ENCODE measurements around the gene FKBP3. TPM values are rescaled to one million over a fixed set of nuclear protein-coding genes. Genes with fewer than 3 reads are reported as not detected.

Gene FKBP3
- total and polyA plus RNA-seq, 2 of the 13 experiments (the other 11 are each of a cell fraction or from before 2014, with no cell fraction given): 57.0 to 87.6 TPM

DNA sequence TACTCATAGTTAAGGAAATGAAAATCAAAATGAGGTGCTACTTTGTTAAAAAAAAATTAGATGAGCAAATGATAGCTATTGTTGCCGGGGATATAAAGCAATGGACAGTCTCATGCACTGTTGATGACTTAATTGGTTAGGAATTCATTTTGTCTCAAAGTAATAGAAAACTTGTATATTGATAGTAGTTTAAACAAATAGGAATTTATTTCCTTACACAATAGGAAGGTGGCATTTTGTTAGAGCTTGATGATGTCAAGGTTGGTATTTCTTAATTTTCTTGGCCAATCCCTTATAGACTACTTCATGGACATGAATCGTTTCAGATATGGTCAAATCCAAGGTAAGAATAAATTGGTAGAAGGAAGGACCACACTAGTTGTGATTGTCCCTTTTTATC lies 42.6 kb downstream of the FKBP3 start:
- no peak for ATAC-seq
- ChIA-PET POLR2A (no interaction called here), CTCF (ENCODE audit: low intra/inter-chr PET ratio, low total read pairs) (no interaction called here)
- no peak overlapping the region for H2AFZ ChIP-seq (ENCODE audit: low read length)
- 100% methylated on average over 2 of the region's 2 CpGs for WGBS (ENCODE audit: low lambda C conversion rate)
- H3K4me3 ChIP-seq (replicated peaks in 1 of 3; ENCODE audit: insufficient read depth in 1 of 3, low read depth in 2 of 3, low read length in 3 of 3): no peak overlapping the region
- H3K9ac ChIP-seq (ENCODE audit: insufficient read depth, low read depth, low read length): no peak overlapping the region
- H4K20me1 ChIP-seq (ENCODE audit: insufficient read depth, low read length): peaks cover 40% of the 10 kb centered on the region
- no peak overlapping the region for H3K4me2 ChIP-seq (ENCODE audit: low read depth, low read length)
- BruUV-seq (replicated peaks): no TSS peak
- H3K9me3 ChIP-seq (ENCODE audit: low read length): no peaks in the 10 kb centered on the region
- intact Hi-C loops (cut with micrococcal nuclease; ENCODE audit: unreplicated experiment) (no loop called here), in situ Hi-C loops (cut with HindIII; ENCODE audit: extremely low pct_ligation_motif_present, low pct_unique_long_range_greater_than_20kb) (no loop called here)
- TF ChIP-seq, protein P1, sequence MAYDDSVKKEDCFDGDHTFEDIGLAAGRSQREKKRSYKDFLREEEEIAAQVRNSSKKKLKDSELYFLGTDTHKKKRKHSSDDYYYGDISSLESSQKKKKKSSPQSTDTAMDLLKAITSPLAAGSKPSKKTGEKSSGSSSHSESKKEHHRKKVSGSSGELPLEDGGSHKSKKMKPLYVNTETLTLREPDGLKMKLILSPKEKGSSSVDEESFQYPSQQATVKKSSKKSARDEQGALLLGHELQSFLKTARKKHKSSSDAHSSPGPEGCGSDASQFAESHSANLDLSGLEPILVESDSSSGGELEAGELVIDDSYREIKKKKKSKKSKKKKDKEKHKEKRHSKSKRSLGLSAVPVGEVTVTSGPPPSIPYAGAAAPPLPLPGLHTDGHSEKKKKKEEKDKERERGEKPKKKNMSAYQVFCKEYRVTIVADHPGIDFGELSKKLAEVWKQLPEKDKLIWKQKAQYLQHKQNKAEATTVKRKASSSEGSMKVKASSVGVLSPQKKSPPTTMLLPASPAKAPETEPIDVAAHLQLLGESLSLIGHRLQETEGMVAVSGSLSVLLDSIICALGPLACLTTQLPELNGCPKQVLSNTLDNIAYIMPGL (CRISPR knock-in tag; IDR thresholded peaks at IDR 0.05; ENCODE audit: borderline replicate concordance in 1 of 2, low read depth in 1 of 2): no peak
- TF ChIP-seq MYC (CRISPR knock-in tag; IDR thresholded peaks at IDR 0.05; ENCODE audit: borderline replicate concordance) (no peak), PHF21A (CRISPR knock-in tag; IDR thresholded peaks at IDR 0.05) (no peak), ASH2L (IDR thresholded peaks at IDR 0.05; ENCODE audit: insufficient read length, low read depth, low read length) (no peak), MZF1 (CRISPR knock-in tag; IDR thresholded peaks at IDR 0.05; ENCODE audit: borderline replicate concordance) (no peak), ZNF251 (CRISPR knock-in tag; IDR thresholded peaks at IDR 0.05) (no peak), SALL1 (CRISPR knock-in tag; IDR thresholded peaks at IDR 0.05) (no peak), SMAD9 (CRISPR knock-in tag; IDR thresholded peaks at IDR 0.05) (no peak)
- TF ChIP-seq, protein P2, sequence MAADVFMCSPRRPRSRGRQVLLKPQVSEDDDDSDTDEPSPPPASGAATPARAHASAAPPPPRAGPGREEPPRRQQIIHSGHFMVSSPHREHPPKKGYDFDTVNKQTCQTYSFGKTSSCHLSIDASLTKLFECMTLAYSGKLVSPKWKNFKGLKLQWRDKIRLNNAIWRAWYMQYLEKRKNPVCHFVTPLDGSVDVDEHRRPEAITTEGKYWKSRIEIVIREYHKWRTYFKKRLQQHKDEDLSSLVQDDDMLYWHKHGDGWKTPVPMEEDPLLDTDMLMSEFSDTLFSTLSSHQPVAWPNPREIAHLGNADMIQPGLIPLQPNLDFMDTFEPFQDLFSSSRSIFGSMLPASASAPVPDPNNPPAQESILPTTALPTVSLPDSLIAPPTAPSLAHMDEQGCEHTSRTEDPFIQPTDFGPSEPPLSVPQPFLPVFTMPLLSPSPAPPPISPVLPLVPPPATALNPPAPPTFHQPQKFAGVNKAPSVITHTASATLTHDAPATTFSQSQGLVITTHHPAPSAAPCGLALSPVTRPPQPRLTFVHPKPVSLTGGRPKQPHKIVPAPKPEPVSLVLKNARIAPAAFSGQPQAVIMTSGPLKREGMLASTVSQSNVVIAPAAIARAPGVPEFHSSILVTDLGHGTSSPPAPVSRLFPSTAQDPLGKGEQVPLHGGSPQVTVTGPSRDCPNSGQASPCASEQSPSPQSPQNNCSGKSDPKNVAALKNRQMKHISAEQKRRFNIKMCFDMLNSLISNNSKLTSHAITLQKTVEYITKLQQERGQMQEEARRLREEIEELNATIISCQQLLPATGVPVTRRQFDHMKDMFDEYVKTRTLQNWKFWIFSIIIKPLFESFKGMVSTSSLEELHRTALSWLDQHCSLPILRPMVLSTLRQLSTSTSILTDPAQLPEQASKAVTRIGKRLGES (CRISPR knock-in tag; IDR thresholded peaks at IDR 0.05; ENCODE audit: borderline replicate concordance): no peak
- TF ChIP-seq, protein P3, sequence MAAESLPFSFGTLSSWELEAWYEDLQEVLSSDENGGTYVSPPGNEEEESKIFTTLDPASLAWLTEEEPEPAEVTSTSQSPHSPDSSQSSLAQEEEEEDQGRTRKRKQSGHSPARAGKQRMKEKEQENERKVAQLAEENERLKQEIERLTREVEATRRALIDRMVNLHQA (CRISPR knock-in tag; IDR thresholded peaks at IDR 0.05): no peak
- H3K4me1 ChIP-seq (ENCODE audit: insufficient read depth, low read length): peaks cover 44% of the 10 kb centered on the region
- no peak for DNase-seq (ENCODE audit: low spot score)
- H3K27ac ChIP-seq (ENCODE audit: extremely low read length, insufficient read depth, low read length): no peak overlapping the region
- peaks cover 5 to 32% of the 10 kb centered on the region in 2 experiments for H3K36me3 ChIP-seq (replicated peaks in 1 of 2; ENCODE audit: control insufficient read depth in 1 of 2, insufficient read depth in 2 of 2, low read length in 2 of 2)
- peaks cover 85% of the 10 kb centered on the region for H3K79me2 ChIP-seq (ENCODE audit: insufficient read depth, low read length)
- no peaks in the 10 kb centered on the region for H3K27me3 ChIP-seq (ENCODE audit: control insufficient read depth in 1 of 2, insufficient read depth in 2 of 2, low read length in 2 of 2)
- no peak for FAIRE-seq
